NT2/D1 (cell line): ENCODE data around the gene PIEZO1.
A peak's percentile ranks its signal among the peaks of the same experiment; 100 is the strongest.

Experiments
- DNase-seq: peaks from one replicate; pipeline ENCODE4 v3.0.0-alpha.2; 2011; ENCODE audit warnings: low read depth, low spot score
- H3K27me3 ChIP-seq: 2 replicates; pipeline ENCODE4 v1.6.0; 2011; ENCODE audit warnings: mild to moderate bottlenecking; ENCODE audit not compliant: insufficient read length, insufficient read depth
- H3K36me3 ChIP-seq: 2 replicates; pipeline ENCODE4 v1.6.1; 2011; ENCODE audit warnings: mild to moderate bottlenecking, low read length, mixed read lengths; ENCODE audit not compliant: insufficient read depth, insufficient read length
- H3K4me1 ChIP-seq: 2 replicates; pipeline ENCODE4 v1.5.1; 2011; ENCODE audit not compliant: insufficient read depth, insufficient read length
- H3K4me3 ChIP-seq: 2 replicates; pipeline ENCODE4 v1.5.1; 2011; ENCODE audit warnings: low read depth; ENCODE audit not compliant: insufficient read length
- H3K9ac ChIP-seq: 2 replicates; pipeline ENCODE4 v1.6.0; 2011; ENCODE audit warnings: low read depth; ENCODE audit not compliant: insufficient read length
- H3K9me3 ChIP-seq: 2 replicates; pipeline ENCODE4 v1.5.1; 2011; ENCODE audit warnings: mild to moderate bottlenecking, low read length; ENCODE audit not compliant: insufficient read depth
- SUZ12 ChIP-seq: IDR thresholded peaks from 2 replicates; pipeline ENCODE4 v1.6.1; 2011; ENCODE audit not compliant: insufficient read length, insufficient read depth; ENCODE audit errors: extremely low read depth
- YY1 ChIP-seq: IDR thresholded peaks from 2 replicates; pipeline ENCODE4 v1.6.1; 2011; ENCODE audit not compliant: insufficient read length, insufficient read depth
- ZNF274 ChIP-seq: IDR thresholded peaks from 2 replicates; pipeline ENCODE4 v1.6.1; 2011; ENCODE audit warnings: mild to moderate bottlenecking, low read depth, low read length

PIEZO1 gene

DNA sequence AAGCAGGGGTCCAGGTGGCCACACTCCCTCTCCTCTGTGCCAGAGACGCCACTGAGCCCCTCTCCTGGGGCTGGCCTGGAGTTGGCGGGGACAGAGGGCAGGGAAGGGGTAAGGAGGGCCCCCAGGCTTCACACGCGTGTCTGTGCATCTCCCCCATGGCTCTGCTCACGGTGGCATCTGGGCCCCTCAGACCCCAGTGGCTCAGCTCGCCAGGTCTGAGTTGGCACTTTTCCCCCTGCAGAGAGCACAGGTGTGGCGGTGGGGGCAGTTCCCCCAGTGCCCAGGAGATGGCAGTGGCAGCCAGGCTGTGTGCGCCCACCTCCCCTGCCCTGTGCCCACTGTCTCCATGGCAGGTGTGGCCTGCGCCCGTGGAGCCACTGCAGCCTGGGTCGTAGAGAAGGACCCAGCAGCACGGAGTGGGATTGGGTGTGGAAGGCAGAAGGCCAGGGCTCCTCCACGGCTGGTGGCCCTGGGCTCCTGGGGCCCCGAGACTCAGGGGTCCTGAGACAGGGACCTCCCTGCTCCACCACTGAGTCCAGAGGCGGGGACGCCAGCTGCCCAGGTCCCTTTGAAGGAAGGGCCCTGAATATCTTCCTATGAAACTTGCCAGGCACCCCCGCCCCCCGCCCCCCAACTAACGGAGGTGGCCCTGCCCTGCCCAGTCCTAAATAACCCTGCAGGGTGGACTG is 31.0 kb upstream of the PIEZO1 start:
- DNase-seq: no peak

GRCh38 chr16:88815227-88815626 is 30.2 kb upstream of the PIEZO1 start:
- Histone ChIP-seq H3K4me1 (peaks cover 19% of the 10 kb centered on the region), H3K27me3 (no peaks in the 10 kb centered on the region), H3K9me3 (no peaks in the 10 kb centered on the region), H3K4me3 (no peak overlapping the region), H3K36me3 (peaks cover 16% of the 10 kb centered on the region), H3K9ac (peak overlapping the region; percentile 26)
- TF ChIP-seq SUZ12 (no peak), YY1 (no peak), ZNF274 (no peak)
- DNase-seq: no peak

More for the DNA sequence above, 31.0 kb upstream of the PIEZO1 start:
- Histone ChIP-seq H3K36me3 (peaks cover 11% of the 10 kb centered on the region), H3K27me3 (no peaks in the 10 kb centered on the region), H3K9me3 (no peaks in the 10 kb centered on the region), H3K4me3 (no peak overlapping the region), H3K9ac (peak overlapping the region; percentile 32), H3K4me1 (peaks cover 15% of the 10 kb centered on the region)
- no peak for TF ChIP-seq YY1
- TF ChIP-seq ZNF274: no peak
- no peak for TF ChIP-seq SUZ12

DNA sequence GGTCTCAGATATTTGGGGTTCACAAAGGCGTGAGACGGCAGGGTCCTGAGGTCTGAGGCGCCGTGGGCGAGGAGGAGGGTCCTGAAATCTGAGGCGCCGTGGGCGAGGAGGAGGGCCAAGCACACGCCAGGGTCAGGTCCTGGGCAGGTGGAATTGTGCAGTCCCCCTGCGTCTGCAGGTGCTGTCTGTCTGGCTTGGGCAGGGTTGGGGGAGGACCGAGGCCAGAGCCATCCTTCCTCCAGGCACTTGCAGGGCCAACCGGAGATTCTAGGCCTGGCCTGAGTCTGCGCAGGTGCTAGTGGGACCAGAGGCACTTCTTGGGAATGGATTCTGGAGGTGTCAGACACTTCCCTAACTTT is 29.1 kb upstream of the PIEZO1 start:
- Histone ChIP-seq H3K36me3 (peaks cover 27% of the 10 kb centered on the region), H3K9me3 (no peaks in the 10 kb centered on the region), H3K4me1 (peaks cover 27% of the 10 kb centered on the region), H3K27me3 (no peaks in the 10 kb centered on the region), H3K4me3 (no peak overlapping the region), H3K9ac (no peak overlapping the region)
- TF ChIP-seq SUZ12: no peak
- DNase-seq: no peak

DNA sequence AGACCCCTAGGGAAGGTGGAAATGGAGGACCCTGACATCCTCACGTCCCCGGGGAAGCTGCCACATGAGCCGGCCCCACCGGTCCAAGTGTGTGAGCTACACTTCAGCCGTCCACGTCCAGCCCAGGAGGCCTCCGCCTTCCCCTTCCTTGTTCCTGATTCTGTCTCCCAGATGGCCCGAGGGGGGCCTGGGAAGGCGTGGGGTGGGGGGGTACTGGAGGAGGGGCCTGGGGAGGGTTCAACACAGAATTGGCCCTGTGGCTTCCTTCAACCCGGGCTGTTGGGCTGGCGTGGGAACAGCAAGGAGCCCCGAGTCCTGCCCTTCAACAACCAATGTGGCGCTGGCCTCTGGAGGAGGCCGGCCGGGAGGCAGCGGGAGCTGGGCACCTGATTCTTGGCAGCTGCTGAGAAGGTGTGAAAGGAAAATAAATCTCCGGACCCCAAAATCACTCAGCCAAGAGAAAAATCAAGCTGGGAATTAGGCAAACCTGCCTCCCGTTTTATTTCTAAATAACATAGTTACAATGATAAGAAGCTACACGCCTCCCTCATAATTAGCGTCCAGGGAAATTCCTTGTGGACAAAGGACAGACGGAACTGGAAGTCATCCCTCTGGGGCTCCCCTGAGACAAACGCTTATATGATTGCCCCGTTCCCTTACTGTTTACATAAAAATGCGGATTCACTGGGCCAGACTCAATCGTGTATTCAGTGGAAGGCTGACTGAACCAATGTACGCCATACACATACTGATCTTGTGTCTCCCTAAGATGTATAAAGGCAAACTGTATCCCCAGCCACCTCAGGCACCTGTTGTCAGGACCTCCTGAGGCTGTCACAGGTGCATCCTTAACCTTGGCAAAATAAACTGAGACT is 28.5 kb upstream of the PIEZO1 start:
- Histone ChIP-seq H3K4me3 (no peak overlapping the region), H3K27me3 (no peaks in the 10 kb centered on the region), H3K9me3 (no peaks in the 10 kb centered on the region), H3K36me3 (peaks cover 33% of the 10 kb centered on the region), H3K4me1 (peaks cover 27% of the 10 kb centered on the region), H3K9ac (peak overlapping the region; percentile 64)
- TF ChIP-seq ZNF274 (no peak), SUZ12 (no peak), YY1 (no peak)
- DNase-seq: no peak

GRCh38 chr16:88812513-88813268 is 27.7 kb upstream of the PIEZO1 start:
- H3K4me3 ChIP-seq: peak overlapping the region; percentile 89
- no peaks in the 10 kb centered on the region for H3K27me3 ChIP-seq
- TF ChIP-seq ZNF274: no peak
- TF ChIP-seq SUZ12: no peak
- H3K36me3 ChIP-seq: peaks cover 41% of the 10 kb centered on the region
- peaks cover 27% of the 10 kb centered on the region for H3K4me1 ChIP-seq
- no peaks in the 10 kb centered on the region for H3K9me3 ChIP-seq
- peak overlapping the region; percentile 99 for H3K9ac ChIP-seq
- DNase-seq: no peak

GRCh38 chr16:88811769-88812512 is 26.9 kb upstream of the PIEZO1 start, which contains the start of gene APRT:
Gene APRT (minus strand): TSS chr16:88811928. CDS start chr16:88811899, 29 bp downstream.
- Histone ChIP-seq H3K4me1 (peaks cover 31% of the 10 kb centered on the region), H3K27me3 (no peaks in the 10 kb centered on the region), H3K9ac (peak within 1 kb of the TSS; percentile 99), H3K4me3 (peak within 1 kb of the TSS; percentile 89), H3K9me3 (no peaks in the 10 kb centered on the region), H3K36me3 (peaks cover 49% of the 10 kb centered on the region)
- DNase-seq: peak; percentile 81
- TF ChIP-seq SUZ12 (no peak), YY1 (peak; percentile 42)
